Measurements from ENCODE around the gene ATRIP. TPM values are rescaled to one million over a fixed set of nuclear protein-coding genes. Genes with fewer than 3 reads are reported as not detected.
A peak's percentile ranks its signal among the peaks of the same experiment; 100 is the strongest.
"Not testable (repeated sequence)": the region's sequence is repeated elsewhere in the genome, so short reads cannot be mapped to it uniquely, and the experiment has no call there.

Gene ATRIP
- total RNA-seq, 3 donors from 2014 or later (not counting 1 experiment from before 2014, with no cell fraction given): 8.5 to 11.0 (median 10.6) TPM

DNA sequence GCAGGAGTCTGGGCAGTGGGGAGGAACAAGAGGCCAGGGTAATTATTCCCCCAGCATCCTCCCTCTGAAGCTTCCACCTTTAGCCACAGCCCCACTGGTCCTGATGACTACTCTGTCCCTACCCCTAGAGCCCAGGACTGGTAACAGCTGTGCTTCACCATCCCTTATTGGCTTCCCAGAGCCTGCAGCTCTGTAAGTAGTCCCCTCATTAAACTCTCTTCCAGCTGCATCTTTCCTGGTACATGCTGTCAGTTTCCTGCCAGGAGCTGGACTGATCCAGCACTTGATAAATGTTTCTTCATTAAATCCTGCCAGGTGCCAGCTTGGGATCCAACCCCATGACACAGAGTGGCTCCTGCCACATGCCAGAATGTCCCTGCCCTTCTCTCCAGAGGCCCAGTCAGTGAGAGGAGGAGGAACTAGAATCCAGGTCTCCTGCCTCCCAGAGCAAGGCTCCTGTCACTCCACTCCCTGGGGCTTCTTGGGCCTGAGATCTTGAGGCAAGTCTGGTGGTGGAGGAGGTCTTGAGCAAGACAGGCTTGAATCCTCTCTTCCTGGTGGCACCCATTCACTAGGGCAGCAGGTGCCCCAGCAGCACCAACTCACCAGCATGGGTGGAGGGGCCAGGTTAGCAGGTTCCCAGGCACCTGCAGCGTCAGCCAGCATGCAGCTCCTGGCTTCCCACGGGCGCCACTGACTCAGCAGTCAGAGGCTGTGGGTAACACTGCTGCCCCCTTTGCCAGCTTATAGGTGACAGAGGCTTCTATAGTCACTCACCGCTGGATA lies 47.0 kb upstream of the ATRIP start:
- H3K36me3 Mint-ChIP-seq: no peaks in the 10 kb centered on the region
- no peaks in the 10 kb centered on the region for H3K9me3 ChIP-seq (ENCODE audit: control insufficient read depth, insufficient read depth, low read length)
- H3K4me1 ChIP-seq (ENCODE audit: control insufficient read depth, insufficient read depth, low read length): no peaks in the 10 kb centered on the region
- H3K9me3 Mint-ChIP-seq: no peaks in the 10 kb centered on the region
- 40% methylated on average over 4 of the region's 4 CpGs for WGBS (ENCODE audit: insufficient coverage)
- H3K4me1 Mint-ChIP-seq: no peaks in the 10 kb centered on the region
- H3K4me3 ChIP-seq (ENCODE audit: low read length): no peak overlapping the region
- TF ChIP-seq CTCF (IDR thresholded peaks at IDR 0.05): no peak
- H3K27me3 ChIP-seq (ENCODE audit: control insufficient read depth, insufficient read depth, low read length): no peaks in the 10 kb centered on the region
- H3K4me3 Mint-ChIP-seq: no peak overlapping the region
- H3K27ac ChIP-seq (ENCODE audit: low read length): no peak overlapping the region
- no peak for ATAC-seq
- DNase-seq: peak in 1 of 2 donors; percentile 10
- no peaks in the 10 kb centered on the region for H3K36me3 ChIP-seq (ENCODE audit: control insufficient read depth, insufficient read depth, low read length)
- intact Hi-C loops (cut with micrococcal nuclease): loop anchor here (2.0 kb wide), 1 partner anchor 211 kb away; no protein-coding TSS in a partner anchor
- no peak overlapping the region for H3K27ac Mint-ChIP-seq
- peaks cover 8 to 12% of the 10 kb centered on the region in 2 donors for H3K27me3 Mint-ChIP-seq (ENCODE audit: low read depth in 2 of 2)

DNA sequence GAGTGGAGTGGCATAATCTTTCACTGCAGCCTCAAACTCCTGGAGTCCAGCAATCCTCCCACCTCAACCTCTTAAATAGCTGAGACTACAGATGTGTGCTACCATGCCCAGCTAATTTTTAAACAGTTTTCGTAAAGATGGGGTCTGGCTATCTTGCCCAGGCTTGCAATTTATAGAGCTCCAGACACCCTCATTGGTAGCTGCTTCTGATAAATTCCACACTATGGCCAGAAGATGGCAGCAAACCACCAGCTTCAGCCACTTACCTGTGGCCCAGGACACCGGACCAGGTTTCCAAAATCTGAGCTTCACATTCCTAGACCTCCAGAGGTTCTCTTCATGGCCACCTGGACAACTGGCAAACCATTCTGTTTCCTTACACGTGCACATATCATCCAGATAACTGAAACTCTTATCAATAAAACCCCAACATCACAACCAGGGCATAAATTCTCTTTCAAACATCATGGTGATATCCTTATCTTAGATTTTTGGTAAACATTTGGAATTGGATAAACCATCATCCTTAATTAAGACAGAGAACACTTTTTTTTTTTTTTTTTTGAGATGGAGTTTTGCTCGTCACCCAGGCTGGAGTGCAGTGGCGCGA lies 45.6 kb upstream of the ATRIP start:
- H3K4me3 Mint-ChIP-seq: no peak overlapping the region
- peaks cover 5 to 6% of the 10 kb centered on the region in 2 donors for H3K27me3 Mint-ChIP-seq (ENCODE audit: low read depth in 2 of 2)
- 63% methylated on average over 6 of the region's 6 CpGs for WGBS (ENCODE audit: insufficient coverage)
- Histone ChIP-seq H3K27me3 (ENCODE audit: control insufficient read depth, insufficient read depth, low read length) (no peaks in the 10 kb centered on the region), H3K36me3 (ENCODE audit: control insufficient read depth, insufficient read depth, low read length) (no peaks in the 10 kb centered on the region), H3K4me1 (ENCODE audit: control insufficient read depth, insufficient read depth, low read length) (no peaks in the 10 kb centered on the region), H3K4me3 (ENCODE audit: low read length) (no peak overlapping the region), H3K27ac (ENCODE audit: low read length) (no peak overlapping the region), H3K9me3 (ENCODE audit: control insufficient read depth, insufficient read depth, low read length) (no peaks in the 10 kb centered on the region)
- no peak overlapping the region for H3K27ac Mint-ChIP-seq
- no peaks in the 10 kb centered on the region for H3K4me1 Mint-ChIP-seq
- intact Hi-C loops (cut with micrococcal nuclease): loop anchor here (1.0 to 2.0 kb wide), 5 partner anchors 35 to 210 kb away; no protein-coding TSS in a partner anchor
- peak; percentile 53 to 91 for DNase-seq
- no peaks in the 10 kb centered on the region for H3K9me3 Mint-ChIP-seq
- ATAC-seq: peak; percentile 74 to 94 (median 93)
- H3K36me3 Mint-ChIP-seq: no peaks in the 10 kb centered on the region
- TF ChIP-seq CTCF (IDR thresholded peaks at IDR 0.05): peak; percentile 89

DNA sequence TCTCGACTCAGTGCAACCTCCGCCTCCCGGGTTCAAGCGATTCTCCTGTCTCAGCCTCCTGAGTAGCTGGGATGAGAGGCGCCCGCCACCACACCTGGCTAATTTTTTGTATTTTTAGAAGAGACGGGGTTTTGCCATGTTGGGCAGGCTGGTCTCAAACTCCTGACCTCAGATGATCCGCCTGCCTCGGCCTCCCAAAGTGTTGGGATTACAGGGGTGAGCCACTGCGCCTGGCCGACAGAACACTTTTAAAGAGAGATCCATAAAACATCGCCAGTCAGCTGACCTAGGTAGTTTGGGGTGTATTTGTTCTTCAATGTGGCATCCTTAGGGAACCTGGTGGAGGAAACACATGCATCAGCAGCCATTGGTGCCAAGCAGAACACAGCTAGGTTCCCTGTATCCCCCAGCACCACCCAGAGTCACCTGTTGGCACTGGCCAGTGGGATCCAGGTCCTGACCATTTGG lies 45.1 kb upstream of the ATRIP start:
- not testable (repeated sequence) for H3K27ac ChIP-seq (ENCODE audit: low read length); H3K36me3 ChIP-seq (ENCODE audit: control insufficient read depth, insufficient read depth, low read length); H3K27me3 Mint-ChIP-seq (ENCODE audit: low read depth in 2 of 2); H3K9me3 Mint-ChIP-seq; H3K4me3 ChIP-seq (ENCODE audit: low read length); H3K9me3 ChIP-seq (ENCODE audit: control insufficient read depth, insufficient read depth, low read length); H3K27me3 ChIP-seq (ENCODE audit: control insufficient read depth, insufficient read depth, low read length); ATAC-seq; H3K36me3 Mint-ChIP-seq; H3K4me1 ChIP-seq (ENCODE audit: control insufficient read depth, insufficient read depth, low read length); H3K4me3 Mint-ChIP-seq; H3K27ac Mint-ChIP-seq; H3K4me1 Mint-ChIP-seq
- DNase-seq: peak in 1 of 2 donors; percentile 10
- intact Hi-C loops (cut with micrococcal nuclease): loop anchor here (1.0 to 2.0 kb wide), 5 partner anchors 35 to 209 kb away; no protein-coding TSS in a partner anchor
- WGBS (ENCODE audit: insufficient coverage): 92% methylated on average over 12 of the region's 12 CpGs

GRCh38 chr3:48402281-48402732 lies 44.2 kb upstream of the ATRIP start:
- Mint-ChIP-seq H3K4me1 (no peaks in the 10 kb centered on the region), H3K9me3 (no peaks in the 10 kb centered on the region), H3K27me3 (ENCODE audit: low read depth in 2 of 2) (peaks cover 3 to 6% of the 10 kb centered on the region in 2 donors), H3K36me3 (no peaks in the 10 kb centered on the region), H3K4me3 (no peak overlapping the region), H3K27ac (no peak overlapping the region)
- intact Hi-C loops (cut with micrococcal nuclease): no loop called here
- Histone ChIP-seq H3K9me3 (ENCODE audit: control insufficient read depth, insufficient read depth, low read length) (no peaks in the 10 kb centered on the region), H3K27ac (ENCODE audit: low read length) (no peak overlapping the region), H3K36me3 (ENCODE audit: control insufficient read depth, insufficient read depth, low read length) (no peaks in the 10 kb centered on the region), H3K27me3 (ENCODE audit: control insufficient read depth, insufficient read depth, low read length) (no peaks in the 10 kb centered on the region), H3K4me3 (ENCODE audit: low read length) (no peak overlapping the region), H3K4me1 (ENCODE audit: control insufficient read depth, insufficient read depth, low read length) (no peaks in the 10 kb centered on the region)
- WGBS (ENCODE audit: insufficient coverage): 73% methylated on average over 8 of the region's 8 CpGs
- peak in 1 of 2 donors; percentile 7 for DNase-seq
- ATAC-seq: no peak
- no peak for TF ChIP-seq CTCF (IDR thresholded peaks at IDR 0.05)
